DMS153 treated with DMSO at 0.1 percent for 48 hours (cell line): ENCODE data around the gene PTPN12.

Experiments used
- DNase-seq: peaks from one replicate; lab custom pipeline; 2025; ENCODE audit not compliant: unreplicated experiment; lab: John Stamatoyannopoulos, UW

Gene PTPN12

GRCh38 chr7:77658928-77659327 lies 121.8 kb downstream of the PTPN12 start:
- no peak for DNase-seq

- DNase-seq: no peak
Observed at GRCh38 chr7:77661816-77662215, 124.7 kb downstream of the PTPN12 start.

GRCh38 chr7:77662869-77663268 lies 125.8 kb downstream of the PTPN12 start:
- no peak for DNase-seq

- no peak for DNase-seq
Observed at GRCh38 chr7:77664715-77665114, 127.6 kb downstream of the PTPN12 start.

- no peak for DNase-seq
Observed at GRCh38 chr7:77665161-77665560, 128.1 kb downstream of the PTPN12 start.

GRCh38 chr7:77667459-77668086 lies 130.5 kb downstream of the PTPN12 start:
- no peak for DNase-seq

- DNase-seq: no peak
Observed at GRCh38 chr7:77674878-77675277, 137.8 kb downstream of the PTPN12 start.

- DNase-seq: peak; percentile 7
Observed at GRCh38 chr7:77679608-77680007, 142.5 kb downstream of the PTPN12 start.

- DNase-seq: no peak
Observed at GRCh38 chr7:77680266-77680665, 143.2 kb downstream of the PTPN12 start.

GRCh38 chr7:77684030-77684429 lies 146.9 kb downstream of the PTPN12 start:
- DNase-seq: no peak

- peak; percentile 34 for DNase-seq
Observed at GRCh38 chr7:77685233-77685632, 148.1 kb downstream of the PTPN12 start.

- no peak for DNase-seq
Observed at GRCh38 chr7:77687100-77687746, 150.1 kb downstream of the PTPN12 start.

GRCh38 chr7:77687747-77688144 lies 150.7 kb downstream of the PTPN12 start:
- no peak for DNase-seq
